GDM1 (cell line): ENCODE measurements around the gene RP2.

ENCODE experiments used
- DNase-seq: peaks from one replicate; lab custom pipeline; 2025; lab: John Stamatoyannopoulos, UW

The RP2 gene

GRCh38 chrX:46844913-46845312 lies 8.1 kb downstream of the RP2 start:
- DNase-seq = no peak

GRCh38 chrX:46849933-46850332 lies 13.1 kb downstream of the RP2 start:
- DNase-seq = no peak

GRCh38 chrX:46850771-46851170 lies 13.9 kb downstream of the RP2 start:
- DNase-seq = no peak

- no peak for DNase-seq
These were observed 19.6 kb downstream of the RP2 start for GRCh38 chrX:46856483-46856882.

- no peak for DNase-seq
These were observed 23.7 kb downstream of the RP2 start for GRCh38 chrX:46860557-46860956.

- no peak for DNase-seq
These were observed 26.2 kb downstream of the RP2 start for GRCh38 chrX:46863072-46863471.

GRCh38 chrX:46864606-46865005 lies 27.8 kb downstream of the RP2 start:
- DNase-seq = no peak

- no peak for DNase-seq
These were observed 28.4 kb downstream of the RP2 start for GRCh38 chrX:46865281-46865680.

GRCh38 chrX:46866726-46867125 lies 29.9 kb downstream of the RP2 start:
- no peak for DNase-seq

- no peak for DNase-seq
These were observed 36.9 kb downstream of the RP2 start for GRCh38 chrX:46873746-46874145.

GRCh38 chrX:46876901-46877300 lies 40.1 kb downstream of the RP2 start:
- DNase-seq = no peak

GRCh38 chrX:46882266-46882665 lies 45.4 kb downstream of the RP2 start:
- DNase-seq = no peak

GRCh38 chrX:46884799-46885198 lies 48.0 kb downstream of the RP2 start:
- no peak for DNase-seq

- no peak for DNase-seq
These were observed 61.4 kb downstream of the RP2 start for GRCh38 chrX:46898207-46898606.

- peak; percentile 50 for DNase-seq
These were observed 66.8 kb downstream of the RP2 start for GRCh38 chrX:46903458-46904242.

- no peak for DNase-seq
These were observed 67.8 kb downstream of the RP2 start for GRCh38 chrX:46904626-46905025.

GRCh38 chrX:46910415-46910814 lies 73.6 kb downstream of the RP2 start:
- no peak for DNase-seq

GRCh38 chrX:46912098-46912602 lies 75.3 kb downstream of the RP2 start, which contains the start of gene JADE3:
TSS of gene JADE3 (plus strand) at chrX:46912421. CDS start at chrX:46984895, 72,474 bp downstream.
- peak; percentile 69 for DNase-seq

GRCh38 chrX:46912603-46913491 lies 76.0 kb downstream of the RP2 start:
- DNase-seq = peak; percentile 26

- no peak for DNase-seq
These were observed 76.8 kb downstream of the RP2 start for GRCh38 chrX:46913667-46914066.

GRCh38 chrX:46916273-46916672 lies 79.4 kb downstream of the RP2 start:
- DNase-seq = no peak

GRCh38 chrX:46917622-46918021 lies 80.8 kb downstream of the RP2 start:
- no peak for DNase-seq

- no peak for DNase-seq
These were observed 81.6 kb downstream of the RP2 start for GRCh38 chrX:46918434-46918833.
